K562 (cell line): ENCODE results near the gene MPND. TPM values are rescaled to one million over a fixed set of nuclear protein-coding genes. Genes with fewer than 3 reads are reported as not detected.

Experiments
- ATAC-seq: fragments of 200-7000 bp; cut with Tn5 transposase; 3 replicates; pipeline ENCODE4 v1.9.1; 2020; ENCODE audit warnings: moderate library complexity
- BruUV-seq: library from RNA; stranded (reverse); fragments of 400-500 nt; replicated peaks from 2 replicates; lab custom pipeline; 2021; lab: Mats Ljungman, UMichigan
- CTCF ChIA-PET: fragments of 300-600 bp; formaldehyde crosslinking; extraction: SDS; loops from one replicate; lab custom pipeline; 2021; ENCODE audit warnings: low intra/inter-chr PET ratio; lab: Yijun Ruan, JAX
- POLR2A ChIA-PET: fragments of 300-600, 350-650 bp; sonication (Branson Sonifier 250); formaldehyde crosslinking; extraction: SDS; loops from one replicate; lab custom pipeline; 2021; ENCODE audit warnings: antibody characterized with exemption, inconsistent platforms; lab: Yijun Ruan, JAX
- DNase-seq, 4 experiments: peaks; one replicate each; pipeline versions ENCODE4 v3.0.0 to v3.0.0-alpha.2; 2011 to 2018; ENCODE audit warnings: low spot score in 3 of 4, mixed read lengths in 3 of 4; ENCODE audit errors: extremely low read depth in 1 of 4
- FAIRE-seq: peaks from 2 replicates; lab custom pipeline; 2011; peaks lifted over from hg19 to GRCh38; lab: Jason Lieb, UNC
- H2AFZ ChIP-seq: 2 replicates; pipeline ENCODE4 v1.6.0; 2011; ENCODE audit warnings: low read depth, low read length, control low read depth, inconsistent platforms
- H3K27ac ChIP-seq: fragments of 200-600 bp; 3 replicates; pipeline ENCODE4 v1.8.0; 2011; ENCODE audit warnings: low read depth, mild to moderate bottlenecking, control low read depth, inconsistent platforms, low read length, moderate library complexity, mixed read lengths; ENCODE audit errors: extremely low read depth
- H3K27me3 ChIP-seq, 2 experiments: fragments of 300-600 bp in 1 of 2; 2 replicates in 1 of 2; 3 replicates in 1 of 2; pipeline versions ENCODE4 v1.6.0 to v1.8.0; 2011; ENCODE audit warnings: inconsistent platforms in 2 of 2, low read length in 2 of 2, mild to moderate bottlenecking in 1 of 2, mixed read lengths in 1 of 2, moderate library complexity in 1 of 2; ENCODE audit not compliant: control insufficient read depth in 2 of 2, insufficient read depth in 2 of 2
- H3K36me3 ChIP-seq: fragments of 300-600 bp; 3 replicates; pipeline ENCODE4 v1.8.0; 2011; ENCODE audit warnings: mild to moderate bottlenecking, low read length, inconsistent platforms; ENCODE audit not compliant: control insufficient read depth, insufficient read depth
- H3K4me1 ChIP-seq, 2 experiments: fragments of 200-600 bp in 1 of 2; replicated peaks in 1 of 2; 2 replicates in 1 of 2; 3 replicates in 1 of 2; pipeline versions ENCODE4 v1.5.1 to v1.8.0; 2011; ENCODE audit warnings: inconsistent platforms in 2 of 2, low read length in 2 of 2, mild to moderate bottlenecking in 1 of 2, mixed read lengths in 1 of 2, moderate library complexity in 1 of 2; ENCODE audit not compliant: control insufficient read depth in 2 of 2, insufficient read depth in 2 of 2
- H3K4me2 ChIP-seq: 2 replicates; pipeline ENCODE4 v1.6.1; 2011; ENCODE audit warnings: low read length, control low read depth, inconsistent platforms, mixed read lengths; ENCODE audit not compliant: insufficient read depth
- H3K4me3 ChIP-seq: fragments of 200-600 bp; sonication (generic), shearing (Covaris generic); 2 replicates; pipeline ENCODE4 v1.5.1; 2016; ENCODE audit warnings: control low read depth, inconsistent platforms
- H3K79me2 ChIP-seq: fragments of 200-600 bp; 3 replicates; pipeline ENCODE4 v1.8.0; 2011; ENCODE audit warnings: low read length, inconsistent platforms; ENCODE audit not compliant: control insufficient read depth, insufficient read depth
- H3K9ac ChIP-seq, 2 experiments: 2 replicates each; pipeline versions ENCODE4 v1.6.0 to v1.6.1; 2011; ENCODE audit warnings: low read depth in 2 of 2, low read length in 2 of 2, control low read depth in 1 of 2, inconsistent platforms in 1 of 2, mild to moderate bottlenecking in 1 of 2, mixed read lengths in 1 of 2; ENCODE audit not compliant: insufficient read depth in 1 of 2
- H3K9me1 ChIP-seq: one replicate; pipeline ENCODE4 v1.6.0; 2011; ENCODE audit warnings: inconsistent platforms, mild to moderate bottlenecking, low read length, moderate library complexity; ENCODE audit not compliant: control insufficient read depth, insufficient read depth
- H3K9me3 ChIP-seq: replicated peaks from 2 replicates; pipeline ENCODE4 v1.5.1; 2011; ENCODE audit warnings: low read depth, low read length, inconsistent platforms; ENCODE audit not compliant: control insufficient read depth, insufficient read depth
- H4K20me1 ChIP-seq: replicated peaks from 2 replicates; pipeline ENCODE4 v1.6.1; 2011; ENCODE audit warnings: low read length, inconsistent platforms, mixed read lengths; ENCODE audit not compliant: control insufficient read depth, insufficient read depth
- COPS2 ChIP-seq: fragments of 450-650 bp; conservative IDR thresholded peaks from 2 replicates; pipeline ENCODE4 v1.6.1; 2016; ENCODE audit warnings: mild to moderate bottlenecking, moderate library complexity
- ESRRB ChIP-seq: fragments of 250-450 bp; sonication (Bioruptor Pico); IDR thresholded peaks from 2 replicates; pipeline ENCODE4 v1.5.0; 2020; ENCODE audit warnings: mild to moderate bottlenecking, moderate library complexity, borderline replicate concordance
- EWSR1 ChIP-seq: fragments of 450-650 bp; IDR thresholded peaks from 2 replicates; pipeline ENCODE4 v1.6.1; 2018; ENCODE audit warnings: borderline replicate concordance, mild to moderate bottlenecking, low read depth, moderate library complexity; ENCODE audit not compliant: partially characterized antibody
- FOSL1 ChIP-seq: fragments of 200-800 bp; sonication (Bioruptor generic); conservative IDR thresholded peaks from 2 replicates; pipeline ENCODE4 v1.6.1; 2016; ENCODE audit warnings: missing genetic modification characterization, missing compliant biosample characterization
- GABPB1 ChIP-seq: sonication (generic); formaldehyde crosslinking; IDR thresholded peaks from 2 replicates; pipeline ENCODE4 v1.8.0; 2022; ENCODE audit warnings: mild to moderate bottlenecking, missing genetic modification reagents
- HCFC1 ChIP-seq: IDR thresholded peaks from 2 replicates; pipeline ENCODE4 v1.6.1; 2012; ENCODE audit warnings: low read depth, low read length, improper control_type of control experiment
- KDM5B ChIP-seq: fragments of 200-600 bp; sonication (generic); IDR thresholded peaks from 2 replicates; pipeline ENCODE4 v1.6.1; 2012; ENCODE audit warnings: low read depth, mild to moderate bottlenecking, moderate library complexity, low read length, control low read depth, inconsistent platforms; ENCODE audit not compliant: insufficient replicate concordance
- MECOM ChIP-seq: fragments of 250-450 bp; sonication (Bioruptor Pico); IDR thresholded peaks from 2 replicates; pipeline ENCODE4 v1.8.0; 2022; ENCODE audit warnings: inconsistent platforms
- PML ChIP-seq: IDR thresholded peaks from 2 replicates; pipeline ENCODE4 v1.6.1; 2012; ENCODE audit warnings: low read length, inconsistent platforms
- PURB ChIP-seq: sonication (generic); formaldehyde crosslinking; IDR thresholded peaks from 2 replicates; pipeline ENCODE4 v1.9.0; 2021; ENCODE audit warnings: low read depth, mild to moderate bottlenecking, missing genetic modification reagents
- SRSF3 ChIP-seq: fragments of 200-400 bp; formaldehyde crosslinking; IDR thresholded peaks from 2 replicates; pipeline ENCODE4 v1.6.1; 2016; ENCODE audit warnings: mild to moderate bottlenecking, low read length, moderate library complexity; ENCODE audit not compliant: insufficient read depth
- XRCC4 ChIP-seq: IDR thresholded peaks from one replicate; pipeline ENCODE4 v1.6.1; 2011; ENCODE audit not compliant: insufficient read depth, insufficient read length; ENCODE audit errors: extremely low read depth
- ZNF24 ChIP-seq: fragments of 450-650 bp; IDR thresholded peaks from 2 replicates; pipeline ENCODE4 v1.6.1; 2016
- ZNF280B ChIP-seq: fragments of 250-450 bp; sonication (Bioruptor Pico); IDR thresholded peaks from 2 replicates; pipeline ENCODE4 v1.5.1; 2021; ENCODE audit warnings: mild to moderate bottlenecking
- ZNF444 ChIP-seq: fragments of 250-450 bp; sonication (Bioruptor Pico); IDR thresholded peaks from 2 replicates; pipeline ENCODE4 v1.4.0; 2020; ENCODE audit warnings: mild to moderate bottlenecking, moderate library complexity
- ZNF584 ChIP-seq: fragments of 200-800 bp; sonication (Bioruptor generic); IDR thresholded peaks from 2 replicates; pipeline ENCODE4 v1.6.1; 2016; ENCODE audit warnings: low read depth, mild to moderate bottlenecking, missing genetic modification characterization, missing compliant biosample characterization
- ZNF717 ChIP-seq: fragments of 250-450 bp; sonication (Bioruptor Pico); IDR thresholded peaks from 2 replicates; pipeline ENCODE4 v1.5.0; 2021
- ZNF830 ChIP-seq: fragments of 250-450 bp; sonication (Bioruptor Pico); IDR thresholded peaks from 2 replicates; pipeline ENCODE4 v1.5.0; 2021; ENCODE audit warnings: mild to moderate bottlenecking
- WGBS: fragments of 100-300 bp; shearing (Covaris generic); methylation state at CpG from one replicate; pipeline ENCODE4 v1.1.6; 2016; ENCODE audit warnings: low coverage, mixed read lengths; ENCODE audit not compliant: insufficient coverage; ENCODE audit errors: missing lambda C conversion rate; 5-methylcytosine and 5-hydroxymethylcytosine counted together
- in situ Hi-C: fragments of 300-500 bp; cut with MboI; formaldehyde crosslinking; loops from 4 replicates; pipeline ENCODE4 v1.15.0; 2018; ENCODE audit warnings: inconsistent platforms, mixed read lengths
- intact Hi-C: fragments of 100-400 bp; cut with micrococcal nuclease; formaldehyde crosslinking; loops from 2 replicates; pipeline ENCODE4 v1.14.2; 2022
- polyA plus RNA-seq, 8 experiments: library from polyadenylated mRNA; depleted of rRNA in 4 of 8; stranded (reverse) in 5 of 8; unstranded in 3 of 8; fragments of >200 nt; fragmentation: Nextera tagmentation in 2 of 8; fragmentation: Illumina TruSeq in 1 of 8; extraction: Ambion mirVana in 2 of 8; extraction: Trizol in 1 of 8; gene quantifications; 2 replicates each; pipeline versions ENCODE4 v1.2.1 to v1.2.3, GENCODE V29; 2011 to 2014; ENCODE audit warnings: inconsistent platforms in 1 of 8, missing spikeins in 1 of 8
- total RNA-seq, 7 experiments: library from RNA; depleted of rRNA in 6 of 7; stranded (reverse); fragments of >200 nt in 6 of 7; fragmentation: Illumina TruSeq in 2 of 7; extraction: Trizol in 2 of 7; gene quantifications; 2 replicates each; pipeline versions ENCODE4 v1.2.1 to v1.2.3, GENCODE V29; 2011 to 2021; ENCODE audit warnings: low replicate concordance in 1 of 7
- TF ChIP-seq, protein P1 (sequence below): fragments of 250-450 bp; sonication (Bioruptor Pico); IDR thresholded peaks from 2 replicates; pipeline ENCODE4 v1.4.0; 2020
- TF ChIP-seq, protein P2 (sequence below): fragments of 450-650 bp; formaldehyde crosslinking; IDR thresholded peaks from 2 replicates; pipeline ENCODE4 v1.4.0; 2020; ENCODE audit warnings: mild to moderate bottlenecking

Gene MPND
- total and polyA plus RNA-seq, 9 of the 15 experiments (the other 6 are each of a cell fraction or from before 2014, with no cell fraction given), result 0.25 to 14.0 (median 3.9) TPM

GRCh38 chr19:4304538-4305256 lies 38.7 kb upstream of the MPND start, which contains the start of gene FSD1:
Gene FSD1 (plus strand): TSS chr19:4304598. CDS start chr19:4304747, 149 bp downstream.
- DNase-seq (peak; percentile 84 to 96 (median 94)), ATAC-seq (peak; percentile 98), FAIRE-seq (no peak)
- Histone ChIP-seq H4K20me1 (no peaks in the 10 kb centered on the region), H3K27me3 (peaks cover 0 to 5% of the 10 kb centered on the region in 2 experiments; a peak in 1 of 5 replicates), H3K9me1 (no peaks in the 10 kb centered on the region), H3K9me3 (no peaks in the 10 kb centered on the region), H3K4me3 (peak within 1 kb of the TSS; percentile 16; the same call in 1 of the 2 replicates), H2AFZ (peak within 1 kb of the TSS; percentile 71; the same call in 1 of the 2 replicates), H3K36me3 (no peaks in the 10 kb centered on the region), H3K79me2 (no peaks in the 10 kb centered on the region), H3K27ac (no peak within 1 kb of the TSS), H3K9ac (peak within 1 kb of the TSS in 1 of 2 experiments; percentile 24; a peak in 1 of 4 replicates), H3K4me1 (peaks cover 7 to 22% of the 10 kb centered on the region in 2 experiments; a peak in 4 of 5 replicates), H3K4me2 (peak within 1 kb of the TSS; percentile 63)
- in situ Hi-C loops (no loop called here), intact Hi-C loops (no loop called here)
- ChIA-PET POLR2A (interaction anchor here (0.5 to 1.1 kb wide), 3 partner anchors 8 to 122 kb away, joined by 3 read pairs; no protein-coding TSS in a partner anchor), CTCF (no interaction called here)
- BruUV-seq, result no TSS peak
- 2% methylated on average over 30 of the region's 63 CpGs for WGBS
- TF ChIP-seq ZNF830 (no peak), ZNF584 (no peak), PML (no peak), GABPB1 (CRISPR knock-in tag) (peak; percentile 51; the same call in 1 of the 2 replicates), ESRRB (CRISPR knock-in tag) (no peak), KDM5B (no peak), XRCC4 (no peak), HCFC1 (peak; percentile 97), ZNF444 (CRISPR knock-in tag) (no peak), ZNF280B (no peak), FOSL1 (tag) (no peak), MECOM (CRISPR knock-in tag) (no peak), EWSR1 (no peak), COPS2 (no peak), PURB (CRISPR knock-in tag) (no peak), SRSF3 (no peak), ZNF717 (CRISPR knock-in tag) (no peak), ZNF24 (no peak)
- TF ChIP-seq, protein P1, sequence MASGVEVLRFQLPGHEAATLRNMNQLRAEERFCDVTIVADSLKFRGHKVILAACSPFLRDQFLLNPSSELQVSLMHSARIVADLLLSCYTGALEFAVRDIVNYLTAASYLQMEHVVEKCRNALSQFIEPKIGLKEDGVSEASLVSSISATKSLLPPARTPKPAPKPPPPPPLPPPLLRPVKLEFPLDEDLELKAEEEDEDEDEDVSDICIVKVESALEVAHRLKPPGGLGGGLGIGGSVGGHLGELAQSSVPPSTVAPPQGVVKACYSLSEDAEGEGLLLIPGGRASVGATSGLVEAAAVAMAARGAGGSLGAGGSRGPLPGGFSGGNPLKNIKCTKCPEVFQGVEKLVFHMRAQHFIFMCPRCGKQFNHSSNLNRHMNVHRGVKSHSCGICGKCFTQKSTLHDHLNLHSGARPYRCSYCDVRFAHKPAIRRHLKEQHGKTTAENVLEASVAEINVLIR (CRISPR knock-in tag), result no peak
- TF ChIP-seq, protein P2, sequence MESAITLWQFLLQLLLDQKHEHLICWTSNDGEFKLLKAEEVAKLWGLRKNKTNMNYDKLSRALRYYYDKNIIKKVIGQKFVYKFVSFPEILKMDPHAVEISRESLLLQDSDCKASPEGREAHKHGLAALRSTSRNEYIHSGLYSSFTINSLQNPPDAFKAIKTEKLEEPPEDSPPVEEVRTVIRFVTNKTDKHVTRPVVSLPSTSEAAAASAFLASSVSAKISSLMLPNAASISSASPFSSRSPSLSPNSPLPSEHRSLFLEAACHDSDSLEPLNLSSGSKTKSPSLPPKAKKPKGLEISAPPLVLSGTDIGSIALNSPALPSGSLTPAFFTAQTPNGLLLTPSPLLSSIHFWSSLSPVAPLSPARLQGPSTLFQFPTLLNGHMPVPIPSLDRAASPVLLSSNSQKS (CRISPR knock-in tag), result no peak
